ENCODE data around the gene DDR1.

- TF ChIP-seq GATA3 (IDR thresholded peaks at IDR 0.05; ENCODE audit: low read depth, low read length) (no peak), GATA2 (IDR thresholded peaks at IDR 0.05; ENCODE audit: low read depth, low read length) (no peak)
Measured at GRCh38 chr6:30937265-30937664, 52.9 kb downstream of the DDR1 start.

Measured in SH-SY5Y (cell line).